Retinal pigment epithelial cell (primary cell): Measurements from ENCODE around the gene LLGL2.

ENCODE experiments used
- DNase-seq: peaks from one replicate; pipeline ENCODE4 v3.0.0-alpha.2; 2010; ENCODE audit warnings: low read depth
- H3K4me3 ChIP-seq: 2 replicates; pipeline ENCODE4 v1.5.1; 2011; ENCODE audit warnings: mild to moderate bottlenecking, low read length, control low read depth, moderate library complexity
- TF ChIP-seq, protein P1 (sequence below): conservative IDR thresholded peaks from 2 replicates; pipeline ENCODE4 v1.5.1; 2011; ENCODE audit warnings: low read depth, low read length, control low read depth, inconsistent platforms

Gene LLGL2

DNA sequence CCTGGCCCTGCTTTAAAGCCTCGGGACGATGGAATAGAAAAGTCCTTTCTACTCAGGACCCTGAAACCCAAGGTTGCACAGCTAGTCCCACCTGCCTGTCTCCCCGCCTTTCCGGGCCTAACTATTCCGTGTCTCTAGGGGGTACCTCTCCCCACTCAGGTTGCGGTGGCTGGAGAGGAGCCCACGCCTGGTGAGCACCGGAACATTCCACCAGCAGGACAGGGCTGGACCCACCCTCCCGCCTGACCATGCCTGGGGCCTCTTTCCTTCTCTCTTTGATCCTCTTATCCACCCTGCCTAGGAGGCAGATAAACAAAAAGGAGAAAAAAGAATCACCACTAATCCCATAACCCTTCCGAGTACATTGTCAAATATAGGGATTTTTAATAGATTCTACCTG lies 10.9 kb downstream of the LLGL2 start:
- no peak overlapping the region for H3K4me3 ChIP-seq
- TF ChIP-seq, protein P1, sequence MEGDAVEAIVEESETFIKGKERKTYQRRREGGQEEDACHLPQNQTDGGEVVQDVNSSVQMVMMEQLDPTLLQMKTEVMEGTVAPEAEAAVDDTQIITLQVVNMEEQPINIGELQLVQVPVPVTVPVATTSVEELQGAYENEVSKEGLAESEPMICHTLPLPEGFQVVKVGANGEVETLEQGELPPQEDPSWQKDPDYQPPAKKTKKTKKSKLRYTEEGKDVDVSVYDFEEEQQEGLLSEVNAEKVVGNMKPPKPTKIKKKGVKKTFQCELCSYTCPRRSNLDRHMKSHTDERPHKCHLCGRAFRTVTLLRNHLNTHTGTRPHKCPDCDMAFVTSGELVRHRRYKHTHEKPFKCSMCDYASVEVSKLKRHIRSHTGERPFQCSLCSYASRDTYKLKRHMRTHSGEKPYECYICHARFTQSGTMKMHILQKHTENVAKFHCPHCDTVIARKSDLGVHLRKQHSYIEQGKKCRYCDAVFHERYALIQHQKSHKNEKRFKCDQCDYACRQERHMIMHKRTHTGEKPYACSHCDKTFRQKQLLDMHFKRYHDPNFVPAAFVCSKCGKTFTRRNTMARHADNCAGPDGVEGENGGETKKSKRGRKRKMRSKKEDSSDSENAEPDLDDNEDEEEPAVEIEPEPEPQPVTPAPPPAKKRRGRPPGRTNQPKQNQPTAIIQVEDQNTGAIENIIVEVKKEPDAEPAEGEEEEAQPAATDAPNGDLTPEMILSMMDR: no peak
- DNase-seq: no peak

DNA sequence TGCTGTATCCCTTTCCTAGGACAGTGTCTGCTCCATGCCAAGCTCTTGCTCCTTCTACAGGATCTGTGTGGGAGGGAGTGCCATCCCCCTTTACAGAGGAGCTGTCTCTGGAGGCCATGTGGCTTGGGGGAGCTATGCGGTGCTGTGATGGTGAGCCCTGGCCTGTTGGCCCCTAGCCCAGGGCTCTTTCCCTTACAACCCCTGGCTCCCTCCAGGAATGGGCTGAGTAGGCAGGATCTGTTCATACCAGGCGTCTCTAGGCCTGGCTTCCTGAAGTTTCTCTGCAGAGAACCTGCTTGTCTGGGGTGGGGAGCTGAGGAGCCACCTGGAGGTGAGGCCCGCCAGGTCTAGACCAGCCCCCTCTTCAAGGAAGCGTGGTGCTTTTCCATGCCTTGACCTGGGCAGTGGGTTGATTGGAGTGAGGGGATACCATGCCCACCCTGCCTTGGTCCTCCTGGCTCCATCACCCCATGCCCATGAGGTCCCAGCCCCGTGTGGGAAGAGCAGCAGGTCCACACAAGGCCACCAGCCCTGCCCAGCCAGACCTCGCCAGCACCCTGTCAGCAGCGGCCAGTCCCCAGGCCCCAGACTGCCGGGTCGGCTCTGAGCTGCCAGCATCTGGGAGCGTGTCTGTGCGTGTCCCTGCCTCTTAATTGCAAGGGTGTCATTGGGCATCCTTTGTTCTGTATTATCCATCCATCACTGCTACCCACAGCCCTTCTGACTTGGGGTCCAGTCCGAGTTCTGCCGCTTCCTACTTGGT lies 14.7 kb downstream of the LLGL2 start:
- H3K4me3 ChIP-seq: no peak overlapping the region
- no peak for DNase-seq
- TF ChIP-seq, protein P1: no peak

DNA sequence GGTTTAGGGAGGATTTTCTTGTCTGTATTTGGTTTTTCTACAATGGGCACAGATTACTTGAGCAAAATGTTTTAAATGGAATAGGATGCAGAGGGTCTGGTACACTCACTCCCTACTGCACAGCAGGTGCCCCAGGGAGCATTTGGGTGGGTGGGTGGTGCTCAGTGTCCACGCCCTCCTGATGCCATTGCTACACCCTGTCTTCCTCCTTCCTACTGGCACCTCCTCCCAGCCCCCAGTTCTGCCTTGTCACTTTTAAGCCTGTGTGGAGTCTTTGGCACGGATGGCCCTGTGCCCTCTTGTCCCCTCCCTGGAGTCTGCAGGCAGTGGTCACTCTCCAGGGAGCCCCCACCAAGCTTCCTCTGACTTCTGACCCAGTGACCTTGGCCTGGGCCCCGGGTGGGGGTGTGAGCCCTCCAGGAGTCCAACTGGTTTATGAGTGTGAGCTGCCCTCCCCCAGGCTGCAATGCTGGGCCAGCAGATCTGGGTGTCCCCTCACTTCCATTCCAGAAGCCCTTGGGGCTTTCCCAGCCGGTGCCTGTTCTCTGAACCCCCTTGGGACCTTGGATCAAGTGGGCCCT lies 15.5 kb downstream of the LLGL2 start:
- no peak for DNase-seq
- no peak overlapping the region for H3K4me3 ChIP-seq
- TF ChIP-seq, protein P1: no peak

DNA sequence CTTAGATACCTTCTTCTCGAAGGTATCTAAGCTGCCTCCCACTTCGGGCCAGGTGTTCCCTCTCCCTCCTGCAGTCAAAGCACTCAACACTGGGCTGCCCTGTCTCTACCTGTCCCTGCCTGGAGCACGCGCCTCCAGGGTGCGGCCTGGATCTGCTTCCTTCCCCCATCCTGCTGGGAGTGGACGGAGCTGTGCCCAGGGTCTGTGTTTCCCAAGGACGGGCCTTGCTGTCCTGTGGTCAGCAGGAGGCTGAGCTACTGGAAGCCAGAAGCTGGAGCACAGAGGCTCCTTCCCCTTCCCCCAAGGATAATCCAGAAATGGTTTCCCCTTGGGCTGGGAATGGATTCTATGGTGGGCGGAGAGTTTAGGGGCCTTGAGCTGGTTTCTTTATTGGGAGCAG lies 16.7 kb downstream of the LLGL2 start:
- TF ChIP-seq, protein P1: no peak
- DNase-seq: no peak
- H3K4me3 ChIP-seq: no peak overlapping the region

DNA sequence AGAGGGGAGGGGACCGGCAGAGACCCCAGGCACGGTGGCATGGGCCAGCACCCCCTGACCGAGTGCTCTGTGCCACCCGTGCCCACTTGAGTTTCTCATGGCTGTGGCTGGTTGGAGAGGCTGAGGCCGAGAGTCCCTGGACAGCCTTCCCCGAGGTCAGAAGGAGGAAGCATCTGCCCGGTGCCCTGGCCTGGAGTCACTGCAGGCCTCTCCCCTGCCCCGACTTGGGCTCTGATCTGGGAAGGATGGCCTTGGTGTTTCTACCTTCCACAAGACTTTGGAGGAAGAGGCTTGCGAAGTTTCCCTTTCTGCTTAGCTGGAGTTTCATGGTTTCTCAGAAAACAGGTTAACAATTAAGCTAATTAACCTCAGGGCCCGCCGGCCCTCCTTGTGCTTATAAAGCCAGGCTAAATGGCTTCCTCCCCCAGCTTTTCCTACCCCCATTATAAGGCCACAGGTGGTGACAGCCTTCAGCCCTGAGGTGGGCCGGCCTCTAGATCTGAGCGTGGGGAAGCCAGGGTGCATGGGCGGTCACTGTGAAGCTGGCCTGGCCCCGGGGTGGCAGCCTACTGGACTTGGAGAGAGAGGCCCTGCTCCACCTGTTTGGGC lies 17.3 kb downstream of the LLGL2 start:
- no peak overlapping the region for H3K4me3 ChIP-seq
- TF ChIP-seq, protein P1: no peak
- no peak for DNase-seq

DNA sequence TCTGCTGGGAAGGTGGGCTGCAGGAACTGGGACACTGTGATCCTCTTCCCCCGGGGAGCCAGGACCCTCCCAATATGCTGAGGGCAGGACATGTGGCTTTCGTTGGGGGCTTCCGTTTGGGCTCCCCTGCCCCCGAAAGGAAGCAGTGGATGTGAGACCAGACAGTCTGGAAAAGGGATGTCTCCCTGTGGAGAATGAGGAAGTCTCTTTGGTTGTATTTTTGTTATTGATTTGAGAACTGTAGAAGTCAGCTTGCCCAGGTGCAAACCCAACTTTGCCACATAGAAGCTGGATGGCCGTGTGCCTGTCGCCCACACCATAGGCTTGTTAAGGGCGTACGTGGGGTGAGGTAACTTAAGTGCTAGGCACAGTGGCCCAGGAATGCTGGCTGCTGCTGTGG lies 18.8 kb downstream of the LLGL2 start:
- TF ChIP-seq, protein P1: no peak
- no peak for DNase-seq
- H3K4me3 ChIP-seq: no peak overlapping the region
